A549 (cell line): ENCODE results near the gene DDX1.

Experiments
- CBX2 ChIP-seq: fragments of 200-600 bp; sonication (generic); IDR thresholded peaks from 2 replicates; pipeline ENCODE4 v1.6.1; 2016; ENCODE audit warnings: low read depth, mild to moderate bottlenecking, borderline replicate concordance
- CHD2 ChIP-seq: fragments of 150-350 bp; IDR thresholded peaks from 2 replicates; pipeline ENCODE4 v1.6.1; 2014; ENCODE audit warnings: low read length; ENCODE audit not compliant: partially characterized antibody
- EP300 ChIP-seq, 2 experiments: fragments of >200 bp; sonication (Bioruptor Twin); formaldehyde crosslinking; IDR thresholded peaks; 2 replicates in 1 of 2; 3 replicates in 1 of 2; pipeline ENCODE4 v1.6.1; 2016 to 2017
- POLR2A ChIP-seq: IDR thresholded peaks from 2 replicates; pipeline ENCODE4 v1.6.1; 2012; ENCODE audit warnings: mild to moderate bottlenecking, low read length
- RFX5 ChIP-seq: fragments of 450-650 bp; IDR thresholded peaks from 2 replicates; pipeline ENCODE4 v1.7.1; 2014; ENCODE audit warnings: antibody characterized with exemption, mild to moderate bottlenecking, moderate library complexity
- TFCP2L1 ChIP-seq: fragments of 250-450 bp; sonication (Bioruptor Pico); IDR thresholded peaks from 2 replicates; pipeline ENCODE4 v1.5.0; 2021; ENCODE audit warnings: mild to moderate bottlenecking
- TF ChIP-seq, protein P1 (sequence below): fragments of >200 bp; sonication (Bioruptor Twin); formaldehyde crosslinking; IDR thresholded peaks from 3 replicates; pipeline ENCODE4 v1.5.1; 2016
- TF ChIP-seq, protein P2 (sequence below): IDR thresholded peaks from 2 replicates; pipeline ENCODE4 v1.6.1; 2012

DNA sequence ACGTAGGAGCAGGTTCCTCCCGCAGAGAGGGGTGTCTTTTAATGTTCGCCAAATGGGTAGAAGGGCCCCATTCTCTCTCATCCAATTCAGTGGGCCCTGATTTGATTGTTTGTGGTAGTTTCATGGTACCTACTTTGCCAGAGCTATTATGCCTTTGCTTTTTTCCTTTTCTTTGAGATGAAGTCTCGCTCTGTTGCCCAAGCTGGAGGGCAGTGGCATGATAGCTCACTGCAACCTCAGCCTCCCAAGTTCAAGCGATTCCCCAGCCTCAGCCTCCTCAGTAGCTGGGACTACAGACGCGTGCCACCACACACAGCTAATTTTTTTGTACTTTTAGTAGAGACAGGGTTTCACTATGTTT, 59.7 kb downstream of the DDX1 start:
- TF ChIP-seq, protein P1, sequence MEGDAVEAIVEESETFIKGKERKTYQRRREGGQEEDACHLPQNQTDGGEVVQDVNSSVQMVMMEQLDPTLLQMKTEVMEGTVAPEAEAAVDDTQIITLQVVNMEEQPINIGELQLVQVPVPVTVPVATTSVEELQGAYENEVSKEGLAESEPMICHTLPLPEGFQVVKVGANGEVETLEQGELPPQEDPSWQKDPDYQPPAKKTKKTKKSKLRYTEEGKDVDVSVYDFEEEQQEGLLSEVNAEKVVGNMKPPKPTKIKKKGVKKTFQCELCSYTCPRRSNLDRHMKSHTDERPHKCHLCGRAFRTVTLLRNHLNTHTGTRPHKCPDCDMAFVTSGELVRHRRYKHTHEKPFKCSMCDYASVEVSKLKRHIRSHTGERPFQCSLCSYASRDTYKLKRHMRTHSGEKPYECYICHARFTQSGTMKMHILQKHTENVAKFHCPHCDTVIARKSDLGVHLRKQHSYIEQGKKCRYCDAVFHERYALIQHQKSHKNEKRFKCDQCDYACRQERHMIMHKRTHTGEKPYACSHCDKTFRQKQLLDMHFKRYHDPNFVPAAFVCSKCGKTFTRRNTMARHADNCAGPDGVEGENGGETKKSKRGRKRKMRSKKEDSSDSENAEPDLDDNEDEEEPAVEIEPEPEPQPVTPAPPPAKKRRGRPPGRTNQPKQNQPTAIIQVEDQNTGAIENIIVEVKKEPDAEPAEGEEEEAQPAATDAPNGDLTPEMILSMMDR = no peak
- TF ChIP-seq POLR2A (no peak), TFCP2L1 (CRISPR knock-in tag) (no peak), CHD2 (no peak), EP300 (IDR thresholded peaks at IDR 0.05) (no peak), CBX2 (no peak), RFX5 (no peak)
- TF ChIP-seq, protein P2, sequence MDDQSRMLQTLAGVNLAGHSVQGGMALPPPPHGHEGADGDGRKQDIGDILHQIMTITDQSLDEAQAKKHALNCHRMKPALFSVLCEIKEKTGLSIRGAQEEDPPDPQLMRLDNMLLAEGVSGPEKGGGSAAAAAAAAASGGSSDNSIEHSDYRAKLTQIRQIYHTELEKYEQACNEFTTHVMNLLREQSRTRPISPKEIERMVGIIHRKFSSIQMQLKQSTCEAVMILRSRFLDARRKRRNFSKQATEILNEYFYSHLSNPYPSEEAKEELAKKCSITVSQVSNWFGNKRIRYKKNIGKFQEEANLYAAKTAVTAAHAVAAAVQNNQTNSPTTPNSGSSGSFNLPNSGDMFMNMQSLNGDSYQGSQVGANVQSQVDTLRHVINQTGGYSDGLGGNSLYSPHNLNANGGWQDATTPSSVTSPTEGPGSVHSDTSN = no peak
